ENCODE measurements around the gene ADAMTS17.
"Not testable (repeated sequence)": the region's sequence is repeated elsewhere in the genome, so short reads cannot be mapped to it uniquely, and the experiment has no call there.

The ADAMTS17 gene

DNA sequence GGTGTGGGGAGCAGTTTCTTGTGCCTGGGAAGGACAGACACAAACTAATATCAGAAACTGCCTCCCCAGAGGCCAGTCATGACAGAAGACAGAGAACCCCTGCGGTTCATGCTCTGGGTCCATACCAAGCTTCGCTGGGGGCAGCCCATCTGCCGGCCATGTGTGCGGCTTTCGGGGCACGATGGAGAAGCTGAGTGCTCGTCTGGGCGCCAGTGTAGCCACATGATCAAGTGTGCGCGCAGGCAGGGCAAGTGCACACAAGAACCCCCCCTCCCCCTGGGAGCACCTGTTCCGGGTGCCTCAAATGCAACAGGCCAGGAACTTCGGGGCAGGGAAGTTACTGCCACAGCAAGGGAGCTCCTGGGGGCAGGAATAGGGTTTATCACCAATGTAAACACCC is 1.8 kb downstream of the ADAMTS17 start:
- DNase-seq, result no peak

DNA sequence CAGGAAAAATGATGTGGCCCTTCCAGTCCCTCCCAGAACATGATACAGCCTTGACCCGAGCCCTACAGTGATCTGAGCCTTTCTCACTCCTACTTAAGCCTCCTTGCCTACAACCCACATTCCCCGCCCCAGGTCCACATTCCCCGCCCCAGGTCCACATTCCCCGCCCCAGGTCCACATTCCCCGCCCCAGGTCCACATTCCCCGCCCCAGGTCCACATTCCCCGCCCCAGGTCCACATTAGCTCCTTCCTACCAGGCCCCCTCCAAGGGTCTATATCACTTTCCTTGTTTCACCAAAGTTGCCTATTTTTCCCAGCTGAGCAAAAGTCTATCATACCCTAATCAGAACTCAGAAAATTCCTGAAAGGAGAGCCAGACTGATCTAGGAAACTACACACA is 2.3 kb downstream of the ADAMTS17 start:
- not testable (repeated sequence) for DNase-seq

DNA sequence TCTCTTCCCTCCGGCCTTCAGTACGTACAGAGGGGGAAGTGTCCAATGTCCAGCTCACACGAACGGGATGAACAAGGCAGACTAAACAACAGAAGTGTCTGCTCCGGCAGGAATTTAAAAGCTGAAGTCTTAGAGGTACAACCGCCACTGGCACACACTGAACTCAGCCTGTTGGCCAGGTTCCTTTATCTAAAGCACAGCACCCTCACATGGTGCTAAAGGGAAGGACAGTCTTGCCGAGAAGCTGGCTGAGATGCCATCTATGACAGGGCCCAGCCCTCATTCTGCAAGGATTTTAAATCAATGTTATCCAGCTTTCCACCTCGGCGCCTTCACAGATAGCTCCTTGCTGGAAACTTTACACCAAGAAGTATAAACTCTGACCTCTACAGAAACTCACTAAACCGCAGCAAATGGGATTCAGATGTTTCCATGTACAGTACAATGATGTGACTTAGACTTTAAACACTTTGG is 2.8 kb downstream of the ADAMTS17 start:
- no peak for DNase-seq

DNA sequence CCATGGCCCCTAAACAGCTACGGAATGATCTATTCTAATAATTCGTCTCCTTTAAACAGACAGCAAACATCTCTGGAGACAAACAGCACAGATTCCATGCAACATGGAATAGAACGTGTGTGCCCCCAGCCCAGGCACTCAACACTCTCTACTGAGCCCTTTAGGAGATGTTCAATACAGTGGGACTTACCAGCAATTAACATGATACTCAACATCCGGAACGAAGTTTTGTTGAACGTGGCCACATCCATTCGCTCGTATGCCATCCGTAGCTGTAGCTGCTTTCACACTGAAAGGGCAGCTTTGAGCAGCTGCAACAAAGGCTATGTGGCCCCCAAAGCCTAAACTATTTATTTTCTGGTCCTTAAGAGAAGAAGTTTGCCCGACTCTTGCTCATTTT is 3.5 kb downstream of the ADAMTS17 start:
- no peak for DNase-seq

DNA sequence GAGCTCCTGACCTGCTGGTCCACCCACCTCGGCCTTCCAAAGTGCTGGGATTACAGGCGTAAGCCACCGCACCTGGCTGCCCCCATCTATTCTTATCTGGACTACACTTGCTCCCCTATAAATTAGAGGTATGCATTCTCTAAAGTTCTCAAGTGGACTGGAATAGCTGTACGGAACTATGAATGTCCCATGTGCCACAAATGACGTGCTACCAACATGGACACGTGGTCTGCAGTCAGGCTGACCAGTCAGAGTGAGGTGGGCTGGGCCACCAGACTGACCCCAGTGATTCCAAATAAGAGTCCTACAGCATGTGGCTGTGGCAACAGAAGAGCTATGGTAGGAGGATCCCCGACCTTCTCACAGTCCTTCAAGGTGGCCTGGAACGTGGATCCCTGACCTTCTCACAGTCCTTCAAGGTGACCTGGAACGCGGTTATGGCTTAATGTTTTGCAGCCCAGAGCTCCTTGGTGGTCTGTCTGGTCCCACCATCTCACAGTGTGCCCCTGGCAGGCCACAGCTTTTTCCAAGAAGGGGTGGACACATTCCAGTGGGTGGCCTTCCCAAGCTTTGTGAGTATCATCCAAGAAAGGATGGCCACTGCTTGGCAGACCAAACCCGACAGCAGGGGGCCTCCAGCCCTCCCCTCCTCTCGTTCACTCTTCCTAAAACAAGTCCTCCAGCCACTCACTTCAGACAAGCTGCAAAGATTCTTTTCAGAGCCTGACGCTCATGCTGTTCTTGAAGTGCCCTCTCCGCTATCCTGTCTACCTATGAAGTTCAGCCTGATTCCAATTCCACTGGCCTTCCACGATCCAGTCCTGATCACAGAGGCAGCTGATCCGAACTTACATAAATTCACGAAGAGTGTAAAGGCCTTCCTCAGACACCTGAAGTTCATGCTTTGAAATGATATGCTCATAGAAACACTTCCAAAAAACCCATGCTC is 4.4 kb downstream of the ADAMTS17 start:
- DNase-seq, result no peak

DNA sequence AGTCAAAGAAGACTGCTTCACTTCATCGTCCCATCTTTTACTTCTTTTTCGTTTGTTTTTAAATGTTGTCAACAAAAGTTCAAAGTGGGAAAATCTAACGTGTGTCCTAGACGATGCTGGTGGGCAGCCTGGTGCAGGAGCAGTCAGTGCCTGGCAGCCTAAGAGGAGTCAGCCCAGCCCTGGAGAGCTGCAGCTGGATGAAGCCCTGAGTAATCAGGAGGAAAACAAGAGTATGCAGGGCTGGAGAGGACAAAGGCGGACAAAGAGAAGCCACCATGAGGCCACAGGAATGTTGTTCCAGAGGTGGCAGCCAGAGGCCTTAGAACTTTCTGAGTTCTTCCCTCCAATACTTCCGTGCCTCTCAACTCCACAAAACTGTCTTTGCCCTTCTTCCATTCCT is 5.7 kb downstream of the ADAMTS17 start:
- DNase-seq, result no peak

DNA sequence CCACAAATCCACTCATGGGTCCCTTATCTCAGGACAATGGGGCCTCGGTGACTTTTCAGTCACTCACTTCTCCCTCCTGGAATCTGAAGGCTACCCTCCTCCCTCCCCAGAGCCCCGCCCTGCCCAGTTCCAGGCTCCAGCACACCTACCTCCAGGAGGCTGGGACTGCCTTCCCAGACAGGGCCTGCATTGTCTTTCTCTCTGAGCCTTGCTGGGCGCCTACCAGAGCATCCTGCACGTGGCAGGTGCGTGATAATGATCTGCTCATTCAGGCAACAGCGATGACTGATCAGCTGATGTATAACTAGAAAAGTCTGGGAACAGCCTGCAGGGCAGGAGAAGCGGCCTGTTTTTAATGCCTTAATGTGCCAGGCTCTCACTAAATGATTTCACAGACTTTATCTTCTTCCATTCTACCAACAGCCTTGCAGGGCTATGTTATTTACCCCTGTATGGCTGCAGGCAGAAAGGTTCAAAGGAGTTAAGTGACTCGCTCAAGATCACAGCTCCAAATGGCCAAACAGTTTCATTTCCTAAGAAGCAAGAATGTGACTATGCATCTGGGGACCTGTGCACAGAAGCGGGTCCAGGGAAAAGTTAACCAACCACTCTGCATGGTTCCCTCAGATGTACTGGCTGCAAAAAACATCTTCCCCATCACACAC is 6.3 kb downstream of the ADAMTS17 start:
- no peak for DNase-seq

DNA sequence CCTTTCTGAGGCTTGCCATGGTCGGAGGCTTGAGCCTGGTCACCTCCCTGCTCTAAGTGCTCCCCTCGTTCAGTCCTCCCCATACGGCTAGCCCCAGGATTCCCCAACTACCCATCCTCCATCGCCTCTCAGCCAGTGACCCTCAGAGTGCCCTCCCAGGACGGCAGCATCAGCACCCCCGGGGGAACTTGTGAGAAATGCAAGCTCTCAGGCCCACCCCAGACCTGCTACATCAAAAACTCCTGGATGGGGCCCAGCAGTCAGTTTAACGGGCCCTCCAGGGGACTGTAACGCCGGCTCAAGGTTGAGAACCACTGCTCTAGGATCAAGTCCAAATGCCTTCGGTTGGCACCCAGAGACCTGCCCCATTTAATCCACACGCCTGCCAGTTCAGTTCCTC is 6.9 kb downstream of the ADAMTS17 start:
- DNase-seq, result no peak

DNA sequence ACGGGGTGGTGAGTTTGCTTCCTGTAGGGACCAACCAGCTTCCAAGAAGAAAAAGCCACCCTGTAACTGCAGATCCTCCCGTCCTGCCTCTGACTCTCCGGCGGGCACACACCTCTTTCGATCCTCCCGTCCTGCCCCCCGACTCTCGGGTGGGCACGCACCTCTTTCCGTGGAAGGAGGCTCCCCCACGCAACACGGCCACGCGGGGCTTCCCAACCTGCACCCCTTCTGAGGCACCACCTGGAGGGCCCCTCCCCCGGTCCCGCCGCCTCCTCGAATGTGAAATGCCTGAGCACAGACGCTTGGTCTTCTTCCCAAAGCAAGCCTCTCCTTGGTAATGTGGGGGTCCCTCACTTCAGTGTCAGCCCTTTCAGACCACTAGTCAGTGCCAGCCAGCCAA is 7.3 kb downstream of the ADAMTS17 start:
- DNase-seq, result no peak

DNA sequence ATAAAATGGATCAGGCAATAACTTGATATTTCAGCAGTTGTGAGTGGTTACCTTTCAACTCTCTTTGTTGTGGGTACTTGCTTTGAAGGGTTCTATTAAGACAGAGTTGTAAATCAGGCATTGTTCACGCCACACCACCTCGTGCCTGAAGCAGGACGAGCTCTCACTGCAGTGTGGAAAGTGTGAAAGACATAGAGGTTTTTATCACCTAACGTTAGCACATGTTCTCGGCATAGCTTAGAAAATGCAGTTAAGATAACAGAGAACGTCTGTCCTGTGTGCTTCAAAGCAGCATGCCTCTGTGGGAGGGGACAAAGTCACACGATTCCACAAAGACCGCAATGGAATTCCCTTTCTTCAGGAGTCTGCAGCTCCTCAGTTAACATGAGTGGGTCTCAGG is 7.8 kb downstream of the ADAMTS17 start:
- DNase-seq, result no peak

DNA sequence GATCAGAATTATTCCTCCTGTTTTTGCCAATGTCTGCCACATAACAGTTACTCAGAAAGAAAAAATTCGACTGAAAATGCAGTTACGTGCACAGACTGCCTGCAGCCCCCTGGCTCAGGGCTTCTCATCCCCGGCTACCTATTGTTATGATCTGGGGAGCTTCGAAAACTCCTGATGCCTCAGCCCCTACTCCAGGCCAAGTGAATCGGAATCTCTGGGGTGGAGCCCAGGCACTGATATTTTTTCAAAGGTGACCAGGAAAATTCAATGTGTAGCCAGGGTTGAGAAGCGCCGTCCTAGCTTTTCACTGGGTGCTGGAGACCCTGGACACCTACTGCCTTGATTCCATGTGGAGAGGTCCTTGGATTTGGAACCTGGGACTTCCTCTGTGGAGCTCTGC is 8.5 kb downstream of the ADAMTS17 start:
- DNase-seq, result no peak

DNA sequence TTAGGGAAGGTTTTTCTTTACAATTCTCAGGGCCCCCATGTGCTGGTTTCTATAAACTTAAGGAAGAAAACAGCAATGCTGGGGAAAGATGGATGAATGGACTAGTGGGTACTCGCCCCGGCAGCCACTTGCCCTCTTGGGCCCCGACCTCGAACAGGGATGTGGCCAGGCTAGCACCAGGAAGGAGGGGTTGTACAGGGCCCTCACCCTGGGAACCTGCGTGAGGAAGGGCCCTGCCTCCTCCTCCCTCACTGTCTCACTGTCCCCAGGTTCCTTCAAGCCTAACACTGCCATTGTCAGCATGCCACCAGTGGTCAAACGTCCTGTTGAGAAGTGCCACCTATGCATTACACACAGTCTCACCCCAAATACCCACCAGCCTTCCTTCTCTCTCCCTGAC is 9.1 kb downstream of the ADAMTS17 start:
- DNase-seq, result no peak

DNA sequence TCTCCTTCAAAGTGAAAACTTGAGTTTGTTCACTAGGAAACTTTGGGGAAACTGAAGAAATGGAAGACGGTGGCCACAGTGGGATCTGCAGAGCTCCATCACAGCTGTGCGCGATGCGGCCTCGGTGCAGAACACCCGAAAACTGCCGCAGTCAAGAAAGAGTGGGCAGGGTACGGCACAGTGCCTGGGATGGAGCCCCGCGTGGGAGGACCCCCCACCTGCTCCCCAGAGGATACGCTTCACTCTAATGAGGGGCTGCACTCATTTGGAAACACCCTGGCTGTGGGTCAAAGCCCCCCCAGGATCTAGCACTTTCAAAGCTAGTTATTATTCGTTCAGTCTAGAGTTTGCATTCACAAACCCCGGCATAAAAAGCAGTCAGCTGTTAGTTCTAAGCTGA is 9.5 kb downstream of the ADAMTS17 start:
- no peak for DNase-seq

DNA sequence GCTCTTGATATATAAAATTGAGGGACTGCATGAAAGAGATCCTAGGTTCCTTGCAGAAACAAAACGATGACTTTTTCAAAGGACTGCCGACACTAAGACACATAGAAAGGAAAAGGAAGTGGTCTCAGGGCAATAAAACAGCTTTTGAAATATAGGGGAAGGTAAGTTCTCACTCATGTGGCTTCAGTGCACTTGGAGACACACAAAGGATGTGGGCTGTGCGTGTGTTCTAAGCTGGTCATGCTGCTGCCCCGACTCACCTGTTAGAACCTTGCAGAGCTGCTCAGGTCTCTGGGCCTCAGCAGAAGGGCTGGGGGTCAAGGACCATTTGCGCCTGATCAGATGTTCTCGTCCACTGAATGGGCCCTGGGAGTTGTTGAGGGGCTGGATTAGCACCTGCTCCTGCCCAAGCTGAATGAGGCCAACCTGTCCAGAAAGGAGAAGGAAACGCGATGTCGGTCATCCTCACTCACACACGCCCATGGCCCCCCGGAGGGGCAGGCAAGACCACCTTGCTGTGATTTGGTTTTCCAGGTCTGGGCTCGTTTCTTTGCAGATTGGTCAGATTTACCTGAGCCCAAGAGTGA is 11.1 kb downstream of the ADAMTS17 start:
- DNase-seq, result no peak

DNA sequence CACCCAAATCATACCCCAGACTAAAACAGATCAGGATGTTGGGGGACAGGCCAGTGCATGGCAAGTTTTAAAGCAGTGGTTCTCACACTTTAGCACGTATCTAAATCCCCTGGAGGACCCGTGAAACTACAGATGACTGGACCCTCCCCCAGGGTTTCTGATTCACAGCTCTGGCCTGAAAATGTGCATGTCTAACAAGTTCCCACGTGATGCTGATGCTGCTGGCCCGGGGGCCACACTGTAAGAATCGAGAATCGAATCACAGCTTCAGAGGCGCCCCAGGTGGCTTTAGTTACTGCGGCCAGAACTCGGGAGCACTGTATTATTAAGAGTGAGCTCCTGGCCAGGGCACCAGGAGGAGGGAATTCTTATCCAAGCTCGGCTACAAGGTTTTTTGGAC is 11.6 kb downstream of the ADAMTS17 start:
- DNase-seq, result no peak

DNA sequence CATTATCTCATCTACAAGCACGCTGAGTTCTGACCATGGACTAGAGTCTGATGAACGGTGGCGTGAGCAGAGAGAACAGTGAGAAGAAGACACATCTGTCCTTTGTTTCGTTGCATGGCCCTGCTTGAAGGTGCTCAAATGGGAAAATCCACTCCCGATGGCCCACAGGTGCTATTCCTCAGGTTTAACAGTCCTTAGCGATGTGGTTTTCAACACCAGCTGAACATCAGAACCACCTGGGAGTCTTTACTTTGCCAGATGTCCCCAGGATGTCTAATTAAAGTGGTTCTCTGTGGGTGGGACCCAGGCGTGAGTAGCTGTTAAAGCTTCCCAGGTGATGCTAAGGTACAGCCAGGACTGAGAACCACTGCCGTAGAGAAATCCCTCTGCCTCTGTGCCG is 13.0 kb downstream of the ADAMTS17 start:
- DNase-seq, result no peak

DNA sequence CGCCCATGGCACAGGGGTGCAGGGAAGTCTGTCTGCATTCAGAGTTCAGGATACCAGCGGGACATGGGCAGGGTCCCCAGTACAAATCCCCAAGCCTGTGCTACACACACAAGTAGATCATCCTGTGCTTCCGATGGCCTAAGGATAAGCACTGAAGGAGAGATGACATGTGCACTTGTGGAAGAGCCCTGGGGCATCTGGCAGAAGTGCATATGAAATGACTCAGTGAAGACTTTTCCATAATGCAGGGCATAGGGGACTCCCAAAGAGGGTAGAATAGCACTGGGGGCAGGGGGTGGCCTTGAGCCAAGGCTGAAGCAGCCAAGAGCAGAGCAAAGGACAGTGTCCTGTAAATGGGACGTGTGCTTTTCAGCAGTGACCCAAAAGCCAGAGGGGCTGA is 22.9 kb downstream of the ADAMTS17 start:
- no peak for DNase-seq

DNA sequence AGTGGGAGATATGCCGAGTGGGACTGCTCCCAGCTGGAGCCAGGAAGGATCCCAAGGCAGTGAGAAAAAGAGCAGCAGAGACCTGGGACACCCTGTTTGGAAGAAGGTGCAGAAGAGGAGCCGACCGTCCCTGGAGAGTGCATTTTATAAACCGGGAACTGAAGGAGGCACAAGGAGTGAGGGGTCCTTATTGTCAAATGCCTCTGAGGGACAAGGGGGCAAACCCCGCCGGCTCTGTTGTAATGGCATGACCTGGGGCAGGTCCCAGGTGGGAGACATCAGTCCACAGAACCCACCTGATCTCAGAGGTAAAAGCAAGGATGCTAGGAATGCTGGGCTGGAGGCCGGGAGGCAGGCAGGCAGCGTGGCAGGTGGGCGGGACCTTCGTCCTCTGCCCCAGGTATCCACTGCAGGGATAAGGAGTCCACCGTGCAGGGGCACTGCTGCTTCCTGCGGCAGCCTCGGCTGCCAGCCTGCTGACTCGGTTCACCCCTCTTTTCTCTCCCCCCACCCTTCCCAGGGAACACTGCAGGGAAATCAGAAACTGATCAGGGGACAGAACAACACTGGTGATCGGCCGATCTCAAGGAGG is 26.9 kb downstream of the ADAMTS17 start:
- no peak for DNase-seq

DNA sequence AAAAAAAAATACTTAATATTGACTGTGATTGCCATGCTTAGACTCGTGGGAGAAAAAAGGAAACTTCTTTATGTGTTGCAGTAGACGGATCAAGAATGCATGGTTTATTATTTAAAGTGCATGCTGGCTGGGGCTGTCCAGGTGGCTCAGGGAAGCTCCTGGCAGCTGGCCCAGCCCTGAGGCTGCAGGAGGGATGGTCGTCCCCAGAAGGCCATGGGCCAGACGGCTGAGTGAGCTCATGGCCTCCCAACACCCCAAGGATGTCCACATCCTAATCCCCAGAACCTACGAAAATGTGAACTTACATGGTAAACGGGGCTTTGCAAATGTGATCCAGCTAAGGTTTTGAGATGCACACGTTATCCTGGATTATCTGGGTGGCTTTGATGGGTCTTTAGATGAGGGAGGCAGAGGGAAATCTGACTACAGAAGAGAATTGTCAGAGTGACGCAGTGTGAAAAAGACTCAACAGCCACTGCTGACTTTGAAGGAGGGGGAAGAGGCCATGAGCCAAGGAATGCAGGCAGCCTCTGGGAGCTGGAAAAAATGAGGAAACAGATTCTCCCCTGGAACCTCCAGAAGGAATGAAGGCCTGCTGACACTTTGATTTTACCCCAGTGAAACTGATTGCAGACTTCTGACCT is 29.8 kb downstream of the ADAMTS17 start:
- DNase-seq, result no peak

DNA sequence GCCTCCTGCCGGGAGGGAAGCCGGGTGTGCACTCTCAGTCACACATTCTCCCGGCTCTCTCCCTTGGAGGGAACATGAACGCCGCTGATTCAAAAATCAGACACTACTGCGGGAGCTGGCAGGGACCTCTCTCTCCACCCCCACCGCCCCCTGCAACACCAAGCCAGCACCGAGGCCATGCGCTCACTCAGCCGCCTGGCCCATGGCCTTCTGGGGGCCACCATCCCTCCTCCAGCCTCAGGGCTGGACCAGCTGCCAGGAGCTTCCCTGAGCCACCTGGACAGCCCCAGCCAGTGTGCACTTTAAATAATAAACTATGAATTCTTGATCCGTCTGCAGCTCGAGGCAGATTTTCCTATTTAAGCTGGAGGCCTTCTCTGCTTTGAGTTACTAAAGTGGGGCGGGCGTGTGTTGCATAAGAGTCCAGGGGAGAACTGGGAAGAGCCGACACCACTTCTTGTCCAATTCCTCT is 30.6 kb downstream of the ADAMTS17 start:
- no peak for DNase-seq

DNA sequence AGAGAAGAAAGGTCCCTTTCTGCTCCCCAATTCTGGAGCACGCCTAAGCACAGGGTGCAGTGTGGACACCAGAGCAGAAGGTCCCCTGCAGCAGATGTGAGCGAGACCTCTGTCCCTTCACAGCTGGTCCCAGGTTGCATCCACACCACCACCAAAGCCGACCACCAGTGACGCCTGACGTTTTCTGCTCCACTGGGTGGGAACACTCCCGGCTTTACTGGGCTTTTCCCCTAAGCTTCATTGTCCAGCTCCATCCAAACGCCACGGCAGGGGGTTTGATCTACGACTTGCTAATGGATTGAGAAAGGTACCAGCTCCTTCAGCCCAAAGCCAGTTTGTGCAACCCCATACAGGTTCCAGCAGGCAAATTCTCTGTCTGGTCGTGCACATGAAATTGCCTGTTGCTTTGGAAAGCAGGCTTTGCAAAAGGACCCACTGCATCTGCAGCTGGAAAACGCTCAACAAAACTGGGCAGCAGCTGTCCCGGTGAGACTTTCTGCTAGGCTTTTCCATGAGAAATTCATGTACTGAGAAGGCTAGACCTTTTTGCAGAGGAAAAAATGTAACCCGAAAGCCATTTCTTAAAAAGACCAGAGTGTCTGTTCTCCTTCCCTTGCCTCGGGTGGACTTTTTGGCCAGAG is 31.1 kb downstream of the ADAMTS17 start:
- no peak for DNase-seq

DNA sequence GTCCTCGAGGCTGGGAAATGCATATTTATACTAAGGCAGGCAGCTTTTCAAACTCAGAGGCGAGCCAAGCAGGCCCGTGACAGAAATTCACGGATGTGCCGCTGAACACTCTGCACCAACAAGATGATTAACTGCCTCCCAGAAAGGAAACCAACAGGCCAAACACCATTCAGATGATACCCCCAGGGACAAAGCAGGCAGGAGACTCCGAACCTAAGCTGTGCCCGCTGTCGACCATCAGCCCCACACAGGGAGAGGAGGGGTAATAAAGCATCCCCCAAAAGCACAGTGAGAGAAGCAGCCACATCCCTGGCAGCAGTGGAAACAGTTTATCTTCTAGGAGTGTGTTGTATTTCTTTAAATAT is 31.8 kb downstream of the ADAMTS17 start:
- no peak for DNase-seq
